WTC11 (cell line): ENCODE data around the gene ANKRD33. TPM values are rescaled to one million over a fixed set of nuclear protein-coding genes. Genes with fewer than 3 reads are reported as not detected.

Experiments used
- ATAC-seq: fragments of 200-7000 bp; cut with Tn5 transposase; 2 replicates; pipeline ENCODE4 v1.10.0; 2021; ENCODE audit warnings: mild to moderate bottlenecking, moderate library complexity
- CTCF ChIA-PET: fragments of 300-600 bp; sonication (Branson Sonifier 250); formaldehyde crosslinking; loops from one replicate; lab custom pipeline; 2021; ENCODE audit warnings: antibody characterized with exemption; lab: Charles Lee
- POLR2A ChIA-PET: fragments of 350-600 bp; sonication (Branson Sonifier 250); formaldehyde crosslinking; loops from one replicate; lab custom pipeline; 2021; ENCODE audit warnings: antibody characterized with exemption; lab: Charles Lee
- DNase-seq: peaks from one replicate; pipeline ENCODE4 v3.0.0; 2021; ENCODE audit warnings: low spot score
- H3K27ac Mint-ChIP-seq: 2 replicates; pipeline ENCODE4 v1.8.0; 2021; ENCODE audit warnings: mixed read lengths
- H3K27me3 Mint-ChIP-seq: 2 replicates; pipeline ENCODE4 v1.8.0; 2021; ENCODE audit warnings: low read depth, mild to moderate bottlenecking, moderate library complexity, mixed read lengths
- H3K36me3 Mint-ChIP-seq: 2 replicates; pipeline ENCODE4 v1.8.0; 2021; ENCODE audit warnings: mixed read lengths
- H3K4me1 Mint-ChIP-seq: 2 replicates; pipeline ENCODE4 v1.8.0; 2022; ENCODE audit warnings: mixed read lengths
- H3K4me3 Mint-ChIP-seq: 2 replicates; pipeline ENCODE4 v1.8.0; 2021; ENCODE audit warnings: mild to moderate bottlenecking, moderate library complexity, mixed read lengths
- H3K9me3 Mint-ChIP-seq: 2 replicates; pipeline ENCODE4 v1.8.0; 2021; ENCODE audit warnings: mixed read lengths
- AFF4 ChIP-seq: sonication (generic); formaldehyde crosslinking; IDR thresholded peaks from 2 replicates; pipeline ENCODE4 v1.8.1; 2023; ENCODE audit warnings: mild to moderate bottlenecking, missing genetic modification reagents, borderline replicate concordance
- ARID4B ChIP-seq: sonication (generic); formaldehyde crosslinking; IDR thresholded peaks from 2 replicates; pipeline ENCODE4 v1.8.0; 2023; ENCODE audit warnings: missing genetic modification reagents, mild to moderate bottlenecking, borderline replicate concordance
- ATF1 ChIP-seq: sonication (generic); formaldehyde crosslinking; IDR thresholded peaks from 2 replicates; pipeline ENCODE4 v1.8.1; 2023; ENCODE audit warnings: mild to moderate bottlenecking, moderate library complexity, missing genetic modification reagents
- ATF3 ChIP-seq: sonication (generic); formaldehyde crosslinking; conservative IDR thresholded peaks from 2 replicates; pipeline ENCODE4 v1.8.1; 2022; ENCODE audit warnings: mild to moderate bottlenecking, missing genetic modification reagents
- E2F5 ChIP-seq: sonication (generic); formaldehyde crosslinking; IDR thresholded peaks from 2 replicates; pipeline ENCODE4 v1.8.1; 2022; ENCODE audit warnings: mild to moderate bottlenecking, moderate library complexity, missing genetic modification reagents
- ERG ChIP-seq: fragments of 250-450 bp; sonication (Bioruptor Pico); IDR thresholded peaks from 2 replicates; pipeline ENCODE4 v1.8.0; 2021; ENCODE audit warnings: mild to moderate bottlenecking
- ESRRA ChIP-seq: sonication (generic); formaldehyde crosslinking; IDR thresholded peaks from 2 replicates; pipeline ENCODE4 v1.8.1; 2022; ENCODE audit warnings: mild to moderate bottlenecking, missing genetic modification reagents, borderline replicate concordance
- GRHL2 ChIP-seq: fragments of 250-450 bp; sonication (Bioruptor Pico); IDR thresholded peaks from 2 replicates; pipeline ENCODE4 v1.8.0; 2022; ENCODE audit warnings: mild to moderate bottlenecking, moderate library complexity; ENCODE audit not compliant: insufficient replicate concordance, severe bottlenecking
- JUN ChIP-seq: sonication (generic); formaldehyde crosslinking; IDR thresholded peaks from 2 replicates; pipeline ENCODE4 v1.8.0; 2023; ENCODE audit warnings: mild to moderate bottlenecking, missing genetic modification reagents
- MAX ChIP-seq: sonication (generic); formaldehyde crosslinking; IDR thresholded peaks from 2 replicates; pipeline ENCODE4 v1.8.0; 2022; ENCODE audit warnings: mild to moderate bottlenecking, missing genetic modification reagents
- MYBL2 ChIP-seq: sonication (generic); formaldehyde crosslinking; IDR thresholded peaks from 2 replicates; pipeline ENCODE4 v1.8.1; 2023; ENCODE audit warnings: mild to moderate bottlenecking, moderate library complexity, missing genetic modification reagents
- NR2C2 ChIP-seq: sonication (generic); formaldehyde crosslinking; IDR thresholded peaks from 2 replicates; pipeline ENCODE4 v1.8.0; 2022; ENCODE audit warnings: mild to moderate bottlenecking, missing genetic modification reagents
- NR3C1 ChIP-seq: sonication (generic); formaldehyde crosslinking; conservative IDR thresholded peaks from 2 replicates; pipeline ENCODE4 v1.8.1; 2023; ENCODE audit warnings: low read depth, mild to moderate bottlenecking, missing genetic modification reagents
- PRDM15 ChIP-seq: sonication (generic); formaldehyde crosslinking; IDR thresholded peaks from 2 replicates; pipeline ENCODE4 v1.8.0; 2022; ENCODE audit warnings: missing genetic modification reagents
- RELA ChIP-seq: sonication (generic); formaldehyde crosslinking; IDR thresholded peaks from 2 replicates; pipeline ENCODE4 v1.8.1; 2022; ENCODE audit warnings: missing genetic modification reagents, mild to moderate bottlenecking, borderline replicate concordance
- STAT6 ChIP-seq: sonication (generic); formaldehyde crosslinking; conservative IDR thresholded peaks from 2 replicates; pipeline ENCODE4 v1.8.1; 2023; ENCODE audit warnings: mild to moderate bottlenecking, low read depth, missing genetic modification reagents, moderate library complexity
- total RNA-seq: library from RNA; stranded (reverse); gene quantifications from 3 replicates; pipeline ENCODE4 v1.2.3, GENCODE V29; 2021

Gene ANKRD33
- total RNA-seq, 1 experiment from 2014 or later = 1.7 TPM

GRCh38 chr12:51883295-51883694 lies 4.6 kb upstream of the ANKRD33 start:
- peaks cover 10% of the 10 kb centered on the region for H3K4me1 Mint-ChIP-seq
- DNase-seq (no peak), ATAC-seq (no peak)

More at GRCh38 chr12:51883295-51883694, 4.6 kb upstream of the ANKRD33 start:
- Mint-ChIP-seq H3K9me3 (peaks cover 6% of the 10 kb centered on the region), H3K36me3 (no peaks in the 10 kb centered on the region), H3K27ac (no peak overlapping the region), H3K27me3 (peaks cover 6% of the 10 kb centered on the region), H3K4me3 (no peak overlapping the region)
- CTCF ChIA-PET = interaction anchor here (4.1 kb wide), 1 partner anchor 8 kb away, joined by 20 read pairs; no protein-coding TSS in a partner anchor
- POLR2A ChIA-PET = no interaction called here
- TF ChIP-seq STAT6 (CRISPR knock-in tag) = no peak
- TF ChIP-seq ERG (CRISPR knock-in tag) = no peak
- TF ChIP-seq AFF4 = no peak
- no peak for TF ChIP-seq MAX (CRISPR knock-in tag)
- no peak for TF ChIP-seq MYBL2
- TF ChIP-seq NR2C2 = no peak
- TF ChIP-seq ATF1 (CRISPR knock-in tag) = no peak
- TF ChIP-seq GRHL2 (CRISPR knock-in tag) = no peak
- TF ChIP-seq ARID4B (CRISPR knock-in tag) = no peak
- TF ChIP-seq ESRRA (CRISPR knock-in tag) = no peak
- no peak for TF ChIP-seq ATF3
- TF ChIP-seq NR3C1 (CRISPR knock-in tag) = no peak
- no peak for TF ChIP-seq RELA (CRISPR knock-in tag)
- TF ChIP-seq E2F5 = no peak
- TF ChIP-seq PRDM15 (CRISPR knock-in tag) = no peak
- TF ChIP-seq JUN = no peak
- TF ChIP-seq, all 79 proteins: peak for 0
